Peyer's patch (tissue), 4 donors: ENCODE measurements around the gene DERL2.

Experiments used
- POLR2A ChIP-seq, 2 donors: fragments of 450-650 bp; IDR thresholded peaks; one replicate each; pipeline ENCODE4 v1.5.1; 2017; ENCODE audit warnings: antibody characterized with exemption in 2 of 2, mild to moderate bottlenecking in 2 of 2, moderate library complexity in 2 of 2
- TF ChIP-seq, protein P1 (sequence below), 6 experiments: fragments of 450-650 bp in 4 of 6; fragments of 200-600 bp in 2 of 6; sonication (generic) in 1 of 6; IDR thresholded peaks; one replicate each; pipeline ENCODE4 v1.5.1; 2017 to 2019; ENCODE audit warnings: antibody characterized with exemption in 6 of 6, mild to moderate bottlenecking in 3 of 6, moderate library complexity in 1 of 6

DNA sequence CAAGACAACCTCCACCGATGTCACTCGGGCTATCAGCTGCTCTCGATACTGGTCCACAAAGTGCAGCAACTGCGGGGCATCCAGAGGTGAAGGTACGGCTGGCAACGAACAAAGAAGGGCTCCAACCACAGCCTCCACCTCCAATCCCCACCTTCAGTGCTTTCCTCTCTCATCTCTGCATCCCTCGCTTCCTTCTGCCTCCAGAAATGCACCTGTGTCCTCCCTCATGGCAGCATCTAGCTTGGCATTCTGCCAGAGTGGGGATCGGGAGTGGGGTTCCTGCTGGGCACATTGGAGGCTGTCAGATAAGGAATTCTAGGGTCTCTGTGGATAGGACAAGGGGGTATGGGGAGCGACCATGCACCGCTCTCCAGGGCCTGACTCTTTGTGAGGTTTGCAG, 29.0 kb upstream of the DERL2 start:
- TF ChIP-seq POLR2A (IDR thresholded peaks at IDR 0.05): no peak
- TF ChIP-seq, protein P1, sequence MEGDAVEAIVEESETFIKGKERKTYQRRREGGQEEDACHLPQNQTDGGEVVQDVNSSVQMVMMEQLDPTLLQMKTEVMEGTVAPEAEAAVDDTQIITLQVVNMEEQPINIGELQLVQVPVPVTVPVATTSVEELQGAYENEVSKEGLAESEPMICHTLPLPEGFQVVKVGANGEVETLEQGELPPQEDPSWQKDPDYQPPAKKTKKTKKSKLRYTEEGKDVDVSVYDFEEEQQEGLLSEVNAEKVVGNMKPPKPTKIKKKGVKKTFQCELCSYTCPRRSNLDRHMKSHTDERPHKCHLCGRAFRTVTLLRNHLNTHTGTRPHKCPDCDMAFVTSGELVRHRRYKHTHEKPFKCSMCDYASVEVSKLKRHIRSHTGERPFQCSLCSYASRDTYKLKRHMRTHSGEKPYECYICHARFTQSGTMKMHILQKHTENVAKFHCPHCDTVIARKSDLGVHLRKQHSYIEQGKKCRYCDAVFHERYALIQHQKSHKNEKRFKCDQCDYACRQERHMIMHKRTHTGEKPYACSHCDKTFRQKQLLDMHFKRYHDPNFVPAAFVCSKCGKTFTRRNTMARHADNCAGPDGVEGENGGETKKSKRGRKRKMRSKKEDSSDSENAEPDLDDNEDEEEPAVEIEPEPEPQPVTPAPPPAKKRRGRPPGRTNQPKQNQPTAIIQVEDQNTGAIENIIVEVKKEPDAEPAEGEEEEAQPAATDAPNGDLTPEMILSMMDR (IDR thresholded peaks at IDR 0.05): no peak
